NCI-H526 (cell line): ENCODE data around the gene CCL8.
"Not testable (repeated sequence)": the region's sequence is repeated elsewhere in the genome, so short reads cannot be mapped to it uniquely, and the experiment has no call there.

Experiments
- DNase-seq, 2 experiments: peaks; one replicate each; lab custom pipeline; 2025; lab: John Stamatoyannopoulos, UW

Gene CCL8

GRCh38 chr17:34314279-34314678, 5.0 kb upstream of the CCL8 start:
- DNase-seq = no peak

DNA sequence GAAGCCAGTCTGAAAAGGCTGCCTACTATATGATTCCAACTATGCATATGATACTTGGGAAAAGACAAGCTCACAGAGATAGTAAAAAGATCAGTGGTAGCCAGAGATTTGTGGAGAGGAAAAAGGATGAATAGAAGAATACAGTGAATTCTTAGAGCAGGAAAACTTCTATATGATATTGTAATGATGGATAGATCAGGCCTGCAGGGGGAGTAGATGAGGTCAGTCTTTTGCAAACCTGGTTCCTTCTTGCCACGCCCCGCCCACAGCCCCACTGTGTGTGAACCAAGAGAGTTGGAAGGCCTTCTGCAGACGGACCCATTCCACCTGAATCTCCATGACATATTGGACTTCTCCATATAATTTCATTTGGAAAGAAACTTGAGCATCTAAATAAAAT, 761 bp upstream of the CCL8 start:
- DNase-seq = peak in 1 of 2 experiments; percentile 25

- no peak for DNase-seq
These were observed 2.7 kb downstream of the CCL8 start for GRCh38 chr17:34321964-34322363.

DNA sequence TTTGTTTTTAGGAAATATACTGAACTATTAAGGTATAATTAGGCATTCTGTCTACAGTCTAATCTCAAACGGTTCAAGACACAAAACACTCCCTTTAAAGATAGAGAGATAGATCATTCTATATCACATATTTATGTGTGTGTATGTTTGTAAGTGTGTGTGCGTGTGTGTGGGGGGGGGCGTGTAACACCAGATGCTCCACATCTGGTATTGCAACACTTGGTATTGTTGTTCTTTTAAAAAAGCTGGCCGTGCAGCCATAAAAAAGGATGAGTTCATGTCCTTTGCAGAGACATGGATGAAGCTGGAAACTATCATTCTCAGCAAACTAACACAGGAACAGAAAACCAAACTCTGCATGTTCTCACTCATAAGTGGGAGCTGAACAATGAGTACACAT, 8.3 kb downstream of the CCL8 start:
- DNase-seq = not testable (repeated sequence)

- DNase-seq = peak; percentile 28 to 64
These were observed 18.5 kb downstream of the CCL8 start for GRCh38 chr17:34337701-34338100.

GRCh38 chr17:34339138-34339770, 20.0 kb downstream of the CCL8 start:
- DNase-seq = no peak

GRCh38 chr17:34341916-34342315, 22.7 kb downstream of the CCL8 start:
- DNase-seq = no peak

DNA sequence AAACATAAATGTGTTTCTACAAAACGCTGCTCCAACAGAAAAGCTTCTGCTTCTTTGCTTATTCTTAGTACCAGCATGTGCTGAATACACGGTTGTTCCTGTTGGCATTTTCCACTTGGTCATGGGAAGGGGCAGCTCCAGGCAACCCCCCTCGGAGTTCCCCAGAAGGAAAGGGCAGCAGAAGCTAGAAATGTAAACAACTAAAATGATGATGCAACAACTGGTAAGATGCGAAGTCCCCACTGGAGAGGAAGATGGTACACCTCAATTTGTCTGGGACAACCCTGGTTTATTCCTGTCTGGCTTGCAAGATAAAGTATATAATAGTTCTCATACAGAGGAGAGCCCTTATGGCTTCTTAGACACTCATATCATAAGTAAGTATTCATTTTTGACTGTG, 27.8 kb downstream of the CCL8 start:
- no peak for DNase-seq

DNA sequence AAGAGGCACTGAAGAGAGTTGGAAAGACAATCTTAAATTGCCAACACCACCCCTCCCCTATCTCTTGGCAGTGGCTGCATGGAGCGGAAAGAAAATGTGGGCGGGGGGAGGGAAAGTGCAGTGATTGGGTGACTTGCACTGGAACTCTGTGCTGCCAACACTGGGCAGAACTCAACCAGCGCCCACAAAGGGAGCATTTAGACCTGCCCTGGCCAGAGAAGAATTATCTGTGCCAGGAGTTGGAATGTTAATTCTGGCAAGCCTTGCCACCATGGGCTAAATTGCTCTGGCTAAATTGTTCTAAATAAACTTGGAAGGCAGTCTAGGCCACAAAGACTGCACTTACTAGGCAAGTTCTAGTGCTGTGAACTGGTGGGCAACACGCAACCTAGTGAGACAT, 30.5 kb downstream of the CCL8 start:
- DNase-seq = no peak

DNA sequence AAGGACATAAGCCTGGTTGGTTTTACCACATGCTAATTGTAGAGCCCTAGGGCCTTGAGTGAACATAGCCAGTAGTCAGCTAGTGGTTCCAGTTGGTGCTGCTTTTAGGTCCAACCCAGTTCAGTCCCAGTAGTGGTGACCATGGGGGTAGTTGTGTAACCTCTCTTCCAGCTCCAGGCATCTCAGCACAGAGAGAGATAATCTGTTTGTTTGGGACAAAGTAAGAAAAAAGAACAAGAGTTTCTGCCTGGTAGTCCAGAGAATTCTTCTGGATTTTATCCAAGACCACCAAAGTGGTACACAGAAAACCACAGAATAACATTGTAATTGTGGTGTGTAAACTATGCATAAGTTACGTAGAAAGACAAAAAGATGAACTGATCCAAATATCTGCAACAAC, 31.9 kb downstream of the CCL8 start:
- DNase-seq = no peak

GRCh38 chr17:34352191-34352590, 33.0 kb downstream of the CCL8 start:
- DNase-seq = no peak

GRCh38 chr17:34354637-34355036, 35.4 kb downstream of the CCL8 start:
- no peak for DNase-seq

- no peak for DNase-seq
These were observed 37.0 kb downstream of the CCL8 start, which contains the start of gene CCL13 for GRCh38 chr17:34356194-34356593. CCL13 (plus strand) TSS chr17:34356480; CDS start chr17:34356527, 47 bp downstream.

DNA sequence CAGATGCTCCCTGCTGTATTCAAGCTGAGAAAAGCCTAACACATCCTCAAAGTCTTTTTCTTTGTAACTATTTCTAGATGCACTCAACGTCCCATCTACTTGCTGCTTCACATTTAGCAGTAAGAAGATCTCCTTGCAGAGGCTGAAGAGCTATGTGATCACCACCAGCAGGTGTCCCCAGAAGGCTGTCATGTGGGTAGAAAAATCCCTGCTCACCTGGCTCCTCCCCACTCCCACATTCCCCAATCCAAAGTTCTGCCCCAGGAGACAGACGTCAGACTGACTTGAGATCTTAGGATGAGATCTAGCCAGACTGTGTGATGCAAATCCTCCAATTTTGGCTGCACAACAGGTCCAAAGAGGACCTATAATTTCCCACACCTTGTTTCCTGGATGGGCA, 38.2 kb downstream of the CCL8 start:
- DNase-seq = peak in 1 of 2 experiments; percentile 13

GRCh38 chr17:34358631-34359030, 39.4 kb downstream of the CCL8 start:
- no peak for DNase-seq

DNA sequence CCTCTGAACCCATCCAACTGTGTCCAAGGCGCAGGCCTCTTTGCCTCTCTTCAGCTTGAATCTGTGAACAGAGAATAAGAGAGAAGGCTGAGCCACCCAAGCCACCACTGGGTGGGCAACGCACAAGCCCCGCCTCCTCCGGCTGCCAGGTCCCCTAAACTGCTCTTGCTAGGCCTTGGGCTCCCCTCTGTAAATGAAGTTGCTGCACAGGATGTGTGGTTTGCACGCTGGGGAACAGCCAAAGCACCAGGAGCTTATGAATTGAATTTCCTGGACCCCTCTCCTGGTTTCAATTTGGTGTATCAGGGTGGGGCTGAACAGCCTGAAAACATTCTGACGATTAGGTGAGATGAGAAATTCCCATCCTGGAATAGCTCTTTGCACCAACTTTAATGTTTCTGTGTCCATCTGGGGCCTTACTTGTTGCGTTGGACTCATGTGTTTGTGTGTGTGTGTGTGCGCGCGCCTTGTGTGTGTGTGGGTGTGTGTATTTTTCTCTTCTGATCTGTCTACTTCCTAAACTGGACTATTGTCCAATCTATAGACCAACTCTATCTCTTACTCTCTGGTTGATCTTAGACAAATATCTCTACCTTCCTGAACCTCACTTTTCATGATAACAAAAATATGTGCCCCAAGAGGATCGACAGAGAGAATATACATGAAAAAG, 41.5 kb downstream of the CCL8 start:
- DNase-seq = no peak

DNA sequence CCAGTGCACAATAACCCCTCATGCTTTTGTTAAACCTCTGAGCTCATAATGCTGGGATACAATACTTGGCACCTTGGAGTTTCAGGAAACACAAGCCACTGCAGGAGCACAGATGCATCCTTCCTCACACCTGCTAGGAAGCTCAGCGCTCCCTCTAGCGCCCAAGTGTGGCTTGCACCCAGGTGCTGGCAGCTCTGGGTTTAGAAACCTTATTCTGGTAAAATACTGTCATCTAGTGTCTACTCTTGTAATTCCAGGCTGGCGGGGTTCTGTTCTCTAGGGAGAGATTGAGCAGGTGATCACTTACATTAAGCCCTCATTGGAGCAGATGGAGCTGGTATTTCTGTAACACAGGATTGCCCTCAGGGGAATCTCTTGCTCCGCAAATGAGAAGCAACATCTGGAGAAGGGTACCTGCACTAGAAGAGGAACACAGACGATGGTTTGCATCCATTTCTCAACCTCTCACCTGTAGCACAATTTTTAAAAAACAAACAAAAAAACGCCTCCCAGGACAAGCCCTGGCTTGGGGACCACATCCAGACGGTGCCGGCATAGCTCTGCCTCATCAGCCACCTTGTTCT, 42.3 kb downstream of the CCL8 start:
- peak; percentile 89 to 96 for DNase-seq

GRCh38 chr17:34363183-34363661, 44.0 kb downstream of the CCL8 start, which contains the start of gene CCL1:
CCL1 (minus strand) TSS chr17:34363233; CDS start chr17:34363161, 72 bp downstream.
- DNase-seq = no peak

DNA sequence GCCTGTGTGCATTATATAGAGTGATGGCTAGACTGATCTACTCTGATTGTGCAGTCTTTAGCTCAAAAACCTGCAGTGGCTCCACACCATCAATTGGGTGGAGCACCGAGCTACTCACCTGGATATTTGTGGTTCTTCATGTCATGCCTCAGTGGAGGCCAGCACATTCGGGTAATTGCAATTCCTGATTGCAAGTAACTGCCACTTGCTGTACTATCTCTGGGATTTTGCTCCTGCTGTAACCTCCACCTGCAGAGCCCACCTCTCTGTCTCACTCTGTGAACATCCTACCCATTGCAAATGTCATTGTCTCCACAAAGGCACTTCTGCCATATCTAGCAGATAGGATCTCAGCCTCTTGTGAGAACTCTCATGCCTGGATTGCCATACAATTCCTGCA, 45.5 kb downstream of the CCL8 start:
- DNase-seq = peak in 1 of 2 experiments; percentile 30

DNA sequence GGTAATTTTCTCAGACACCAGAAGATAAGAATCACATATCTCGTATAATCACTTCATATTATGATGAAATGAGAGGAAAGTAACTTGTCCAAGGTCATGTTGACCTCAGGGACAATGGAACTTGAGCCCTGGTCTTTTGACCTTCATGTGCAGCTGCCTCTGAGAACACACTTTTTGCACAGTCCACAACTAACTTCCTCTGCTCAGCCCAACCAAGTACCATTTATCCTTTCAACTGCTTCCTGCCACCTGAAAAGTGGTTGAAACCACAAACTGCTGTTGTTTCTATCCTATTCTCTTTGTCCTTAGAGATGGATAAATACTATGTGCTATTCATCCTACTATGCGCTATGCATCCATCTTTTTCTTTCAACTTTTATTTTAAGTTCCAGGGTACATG, 46.1 kb downstream of the CCL8 start:
- no peak for DNase-seq

DNA sequence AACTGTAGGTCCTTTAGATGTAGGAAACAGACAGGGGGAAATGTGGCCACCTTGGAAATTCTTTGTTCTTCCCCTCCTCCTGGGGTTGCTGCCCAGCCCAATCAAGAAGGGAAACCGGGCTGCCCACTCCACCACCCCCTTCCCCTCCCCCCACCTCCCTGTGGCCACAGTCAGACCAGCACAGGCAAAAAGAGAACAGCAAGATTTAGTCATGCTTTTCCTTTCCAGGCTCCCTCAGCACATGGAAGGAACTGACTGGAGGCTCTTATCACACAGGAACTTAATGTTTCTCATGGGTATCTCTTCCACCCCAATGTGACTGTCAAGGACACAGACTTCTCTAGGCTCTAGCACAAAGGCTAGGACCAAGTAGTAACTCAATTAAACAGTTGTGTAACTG, 46.8 kb downstream of the CCL8 start:
- no peak for DNase-seq

- no peak for DNase-seq
These were observed 47.4 kb downstream of the CCL8 start for GRCh38 chr17:34366529-34367107.
